ENCODE data around the gene GRIK1.

The GRIK1 gene

GRCh38 chr21:29538115-29538514 lies 401.7 kb downstream of the GRIK1 start:
- H3K36me3 ChIP-seq (ENCODE audit: insufficient read depth, low read length): no peaks in the 10 kb centered on the region
- H3F3A ChIP-seq (ENCODE audit: insufficient read depth, low read length): no peaks in the 10 kb centered on the region
- H3K9me2 ChIP-seq (ENCODE audit: low read depth, low read length): no peaks in the 10 kb centered on the region
- no peak overlapping the region for H2AFZ ChIP-seq (ENCODE audit: low read length)
- no peak overlapping the region for H3K9ac ChIP-seq (ENCODE audit: low read length)
- no peaks in the 10 kb centered on the region for H3K4me1 ChIP-seq (ENCODE audit: insufficient read depth, low read length, severe bottlenecking)
- H4K20me1 ChIP-seq (ENCODE audit: insufficient read depth, low read length): no peaks in the 10 kb centered on the region
- 0 out of 2 replicates have a peak, but pooled peaks cover 2% of the 10 kb centered on the region for H3K9me3 ChIP-seq (ENCODE audit: low read length)
- TF ChIP-seq CTCF (IDR thresholded peaks at IDR 0.05; ENCODE audit: low read length) (no peak), EZH2 (IDR thresholded peaks at IDR 0.05; ENCODE audit: borderline replicate concordance, low read length) (no peak)
- no peak overlapping the region for H3K4me2 ChIP-seq (ENCODE audit: low read length)
- H3K79me2 ChIP-seq (ENCODE audit: insufficient read depth, low read length): no peaks in the 10 kb centered on the region
- H3K4me3 ChIP-seq (ENCODE audit: low read depth, low read length, poor library complexity, severe bottlenecking): no peak overlapping the region
- H3K27ac ChIP-seq (ENCODE audit: low read depth, low read length, poor library complexity, severe bottlenecking): no peak overlapping the region
- H3K27me3 ChIP-seq (ENCODE audit: insufficient read depth, low read length): no peaks in the 10 kb centered on the region

- Histone ChIP-seq H3K9me3 (ENCODE audit: low read length) (0 out of 2 replicates have a peak, but pooled peaks cover 2% of the 10 kb centered on the region), H3K79me2 (ENCODE audit: insufficient read depth, low read length) (no peaks in the 10 kb centered on the region), H3K9me2 (ENCODE audit: low read depth, low read length) (no peaks in the 10 kb centered on the region), H2AFZ (ENCODE audit: low read length) (no peak overlapping the region), H3K27me3 (ENCODE audit: insufficient read depth, low read length) (no peaks in the 10 kb centered on the region), H3K4me2 (ENCODE audit: low read length) (no peak overlapping the region), H3K27ac (ENCODE audit: low read depth, low read length, poor library complexity, severe bottlenecking) (no peak overlapping the region), H3F3A (ENCODE audit: insufficient read depth, low read length) (no peaks in the 10 kb centered on the region), H3K4me1 (ENCODE audit: insufficient read depth, low read length, severe bottlenecking) (no peaks in the 10 kb centered on the region), H4K20me1 (ENCODE audit: insufficient read depth, low read length) (no peaks in the 10 kb centered on the region), H3K36me3 (ENCODE audit: insufficient read depth, low read length) (no peaks in the 10 kb centered on the region), H3K4me3 (ENCODE audit: low read depth, low read length, poor library complexity, severe bottlenecking) (no peak overlapping the region), H3K9ac (ENCODE audit: low read length) (no peak overlapping the region)
- TF ChIP-seq EZH2 (IDR thresholded peaks at IDR 0.05; ENCODE audit: borderline replicate concordance, low read length): no peak
- TF ChIP-seq CTCF (IDR thresholded peaks at IDR 0.05; ENCODE audit: low read length): no peak
Measured at GRCh38 chr21:29534448-29534847, 405.3 kb downstream of the GRIK1 start.

- Histone ChIP-seq H3K27me3 (ENCODE audit: insufficient read depth, low read length) (no peaks in the 10 kb centered on the region), H3K4me3 (ENCODE audit: low read depth, low read length, poor library complexity, severe bottlenecking) (no peak overlapping the region), H3K4me2 (ENCODE audit: low read length) (no peak overlapping the region), H3K79me2 (ENCODE audit: insufficient read depth, low read length) (no peaks in the 10 kb centered on the region), H3K36me3 (ENCODE audit: insufficient read depth, low read length) (no peaks in the 10 kb centered on the region), H2AFZ (ENCODE audit: low read length) (no peak overlapping the region), H3K4me1 (ENCODE audit: insufficient read depth, low read length, severe bottlenecking) (no peaks in the 10 kb centered on the region), H3K9ac (ENCODE audit: low read length) (no peak overlapping the region), H3K9me3 (ENCODE audit: low read length) (peaks cover 5% of the 10 kb centered on the region; the same call in 1 of the 2 replicates), H3F3A (ENCODE audit: insufficient read depth, low read length) (no peaks in the 10 kb centered on the region), H4K20me1 (ENCODE audit: insufficient read depth, low read length) (no peaks in the 10 kb centered on the region), H3K27ac (ENCODE audit: low read depth, low read length, poor library complexity, severe bottlenecking) (no peak overlapping the region), H3K9me2 (ENCODE audit: low read depth, low read length) (no peaks in the 10 kb centered on the region)
- TF ChIP-seq EZH2 (IDR thresholded peaks at IDR 0.05; ENCODE audit: borderline replicate concordance, low read length) (no peak), CTCF (IDR thresholded peaks at IDR 0.05; ENCODE audit: low read length) (no peak)
Measured at GRCh38 chr21:29529139-29529538, 410.7 kb downstream of the GRIK1 start.
